ENCODE data around the gene MAD1L1. TPM values are rescaled to one million over a fixed set of nuclear protein-coding genes. Genes with fewer than 3 reads are reported as not detected.

Gene MAD1L1
- total and polyA plus RNA-seq, 2 donors (not counting 3 experiments of a cell fraction or from before 2014, with no cell fraction given) = 34.1 to 42.3 TPM

GRCh38 chr7:2009541-2010001 is 223.2 kb downstream of the MAD1L1 start:
- Histone ChIP-seq H3K9me1 (replicated peaks; ENCODE audit: control insufficient read depth, extremely low read depth, insufficient read depth, low read length) (no peaks in the 10 kb centered on the region), H3K4me3 (replicated peaks in 1 of 3; ENCODE audit: insufficient read depth in 1 of 3, low read depth in 1 of 3, low read length in 3 of 3) (no peak overlapping the region), H3K79me2 (ENCODE audit: control insufficient read depth, insufficient read depth, low read length) (no peaks in the 10 kb centered on the region), H3K4me2 (ENCODE audit: insufficient read depth, low read length) (no peak overlapping the region), H3K27ac (ENCODE audit: insufficient read depth, low read depth, low read length) (no peak overlapping the region), H3K9ac (replicated peaks; ENCODE audit: extremely low read depth, insufficient read depth, low read length) (no peak overlapping the region), H4K20me1 (replicated peaks; ENCODE audit: control insufficient read depth, extremely low read depth, insufficient read depth, low read length) (no peaks in the 10 kb centered on the region), H3K9me3 (replicated peaks; ENCODE audit: control insufficient read depth, insufficient read depth, low read length) (no peaks in the 10 kb centered on the region), H3K4me1 (ENCODE audit: control insufficient read depth, extremely low read depth, insufficient read depth, low read length) (no peaks in the 10 kb centered on the region), H3K27me3 (ENCODE audit: control insufficient read depth in 2 of 2, insufficient read depth in 2 of 2, low read length in 2 of 2) (no peaks in the 10 kb centered on the region), H2AFZ (ENCODE audit: low read depth, low read length) (no peak overlapping the region), H3K36me3 (ENCODE audit: control insufficient read depth in 2 of 2, extremely low read depth in 1 of 2, insufficient read depth in 2 of 2, low read length in 2 of 2) (peaks cover 0 to 2% of the 10 kb centered on the region in 2 experiments)
- no peak for DNase-seq (ENCODE audit: low read depth, low spot score)
- intact Hi-C loops (cut with micrococcal nuclease) (no loop called here), dilution Hi-C loops (cut with MboI; ENCODE audit: extremely low pct_ligation_motif_present, low sequenced_read_pairs) (no loop called here)
- CTCF ChIA-PET = no interaction called here
- no peak for FAIRE-seq
- TF ChIP-seq EZH2 (IDR thresholded peaks at IDR 0.05; ENCODE audit: borderline replicate concordance, low read depth, low read length, severe bottlenecking) (no peak), POLR2AphosphoS5 (IDR thresholded peaks at IDR 0.05; ENCODE audit: insufficient read depth, low read depth, low read length) (no peak), MYC (IDR thresholded peaks at IDR 0.05; ENCODE audit: low read depth, low read length) (no peak), GATA2 (IDR thresholded peaks at IDR 0.05; ENCODE audit: insufficient read depth, insufficient read length, low read depth, low read length) (no peak), JUN (IDR thresholded peaks at IDR 0.05; ENCODE audit: borderline replicate concordance, insufficient read depth, insufficient read length, low read depth) (no peak), FOS (IDR thresholded peaks at IDR 0.05; ENCODE audit: borderline replicate concordance, insufficient read depth, low read length) (no peak), MAX (IDR thresholded peaks at IDR 0.05; ENCODE audit: insufficient read depth, insufficient read length) (no peak), POLR2A (IDR thresholded peaks at IDR 0.05; ENCODE audit: low read depth, low read length) (no peak), CTCF (IDR thresholded peaks at IDR 0.05; ENCODE audit: extremely low read depth in 1 of 2, insufficient read depth in 1 of 2, low read depth in 1 of 2, low read length in 2 of 2) (no peak)
- BruUV-seq (replicated peaks) = no TSS peak
- POLR2A ChIA-PET = no interaction called here
